Choroid plexus epithelial cell (primary cell): ENCODE results near the gene CLDN14.
A peak's percentile ranks its signal among the peaks of the same experiment; 100 is the strongest.

Source experiments
- DNase-seq: peaks from one replicate; pipeline ENCODE4 v3.0.0-alpha.2; 2010; ENCODE audit warnings: low read depth
- H3K4me3 ChIP-seq: 2 replicates; pipeline ENCODE4 v1.5.1; 2011; ENCODE audit warnings: low read depth, mild to moderate bottlenecking, control low read depth, low read length, moderate library complexity
- CTCF ChIP-seq: conservative IDR thresholded peaks from 2 replicates; pipeline ENCODE4 v1.5.1; 2011; ENCODE audit warnings: low read depth, mild to moderate bottlenecking, control low read depth, inconsistent platforms, low read length, moderate library complexity

CLDN14 gene

DNA sequence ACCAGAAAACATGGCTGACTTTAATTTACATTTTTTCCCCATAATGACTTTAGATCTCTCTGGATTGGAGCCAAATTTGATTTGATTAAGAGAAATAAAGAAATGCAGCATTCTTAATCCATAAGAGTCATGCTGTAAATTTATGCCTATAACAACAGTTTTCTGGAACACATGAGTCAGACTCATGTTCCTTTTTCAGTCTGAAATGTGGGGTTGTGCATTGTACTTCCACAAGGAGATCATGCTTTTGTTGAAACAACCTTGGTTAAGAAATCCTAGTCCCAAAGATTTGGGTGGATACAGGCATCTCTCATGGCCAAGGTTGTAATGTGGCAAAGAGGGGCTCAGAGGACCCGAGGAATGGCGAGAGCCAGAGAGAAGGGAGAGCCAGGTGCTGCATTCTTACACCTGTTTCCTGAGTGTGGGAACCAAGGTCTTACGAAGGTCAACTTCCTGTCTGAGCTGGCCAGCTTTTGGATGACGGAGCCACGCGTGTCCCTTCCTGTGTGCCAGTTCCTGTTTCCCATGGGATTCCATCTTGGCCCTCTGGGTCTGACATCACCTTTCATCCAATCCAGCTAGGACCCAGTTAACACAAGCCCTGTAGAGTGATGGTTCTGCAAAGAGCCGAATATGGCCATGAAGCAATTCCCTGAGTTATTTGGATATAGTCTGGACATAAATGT lies 23.1 kb downstream of the CLDN14 start:
- no peak for TF ChIP-seq CTCF
- no peak for DNase-seq
- no peak overlapping the region for H3K4me3 ChIP-seq

DNA sequence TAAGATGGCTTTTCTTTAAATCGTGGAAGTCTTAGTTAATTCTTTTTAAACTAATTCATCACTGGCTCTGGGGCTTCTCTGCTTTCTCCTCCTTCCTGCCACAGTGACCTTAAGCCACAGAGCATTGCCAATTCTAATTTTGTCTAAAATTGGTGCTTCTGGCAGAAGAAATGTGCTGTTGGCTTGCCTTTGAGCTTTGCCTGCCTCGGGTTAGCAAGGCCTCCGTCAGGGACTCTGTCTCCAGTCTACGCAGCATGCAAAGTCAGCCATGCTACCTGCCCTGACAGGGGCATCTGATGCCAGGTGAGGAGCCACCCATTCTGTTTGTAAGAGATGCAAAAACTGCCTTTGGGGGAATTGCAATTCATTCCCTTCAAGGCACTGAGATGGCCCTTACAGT lies 25.2 kb downstream of the CLDN14 start:
- TF ChIP-seq CTCF: no peak
- DNase-seq: no peak
- no peak overlapping the region for H3K4me3 ChIP-seq

GRCh38 chr21:36454093-36454531 lies 25.8 kb downstream of the CLDN14 start:
- no peak overlapping the region for H3K4me3 ChIP-seq
- TF ChIP-seq CTCF: no peak
- no peak for DNase-seq

DNA sequence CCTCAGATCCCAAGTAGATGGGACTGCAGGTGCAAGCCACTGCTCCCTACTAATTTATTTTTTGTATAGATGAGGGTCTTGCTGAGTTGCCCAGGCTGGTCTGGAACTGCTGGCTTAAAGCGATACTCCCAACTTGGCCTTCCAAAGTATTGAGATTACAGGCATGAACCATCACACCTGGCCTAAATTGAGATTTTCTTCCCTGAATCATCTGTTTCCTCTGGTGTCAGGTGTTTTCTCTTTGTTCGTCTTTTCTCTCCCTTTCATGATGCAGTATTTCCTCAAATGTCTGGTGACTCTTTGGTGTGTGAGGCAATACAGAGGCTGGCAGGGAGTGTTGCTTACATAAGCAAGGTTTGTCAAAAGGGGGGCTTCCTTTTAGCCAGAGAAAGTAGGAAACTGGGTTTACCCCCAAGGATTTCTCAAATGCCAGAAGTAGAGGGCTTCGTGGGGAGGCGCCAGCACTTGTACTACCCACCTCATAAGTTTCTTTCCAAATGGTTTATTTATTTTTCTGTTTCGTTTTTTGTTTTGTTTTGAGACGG lies 27.6 kb downstream of the CLDN14 start:
- H3K4me3 ChIP-seq: no peak overlapping the region
- no peak for TF ChIP-seq CTCF
- DNase-seq: no peak

DNA sequence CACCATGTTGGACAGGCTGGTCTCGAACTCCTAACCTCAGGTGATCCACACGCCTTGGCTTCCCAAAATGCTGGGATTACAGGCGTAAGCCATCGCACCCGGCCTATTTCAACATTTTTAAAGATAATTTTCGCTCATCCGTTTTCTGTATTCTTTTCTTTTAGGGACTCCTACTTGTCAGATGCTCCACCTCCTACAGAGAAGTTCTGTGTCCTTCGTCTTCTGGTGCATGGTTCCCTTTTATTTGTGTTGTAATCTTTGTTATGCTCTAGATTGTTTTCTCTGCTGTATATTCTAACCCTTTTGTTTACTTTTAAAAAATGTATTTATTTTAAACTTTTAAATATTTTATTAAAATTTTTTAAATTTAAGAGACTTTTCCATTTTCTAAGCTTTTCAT lies 28.4 kb downstream of the CLDN14 start:
- DNase-seq: no peak
- no peak for TF ChIP-seq CTCF
- H3K4me3 ChIP-seq: no peak overlapping the region

DNA sequence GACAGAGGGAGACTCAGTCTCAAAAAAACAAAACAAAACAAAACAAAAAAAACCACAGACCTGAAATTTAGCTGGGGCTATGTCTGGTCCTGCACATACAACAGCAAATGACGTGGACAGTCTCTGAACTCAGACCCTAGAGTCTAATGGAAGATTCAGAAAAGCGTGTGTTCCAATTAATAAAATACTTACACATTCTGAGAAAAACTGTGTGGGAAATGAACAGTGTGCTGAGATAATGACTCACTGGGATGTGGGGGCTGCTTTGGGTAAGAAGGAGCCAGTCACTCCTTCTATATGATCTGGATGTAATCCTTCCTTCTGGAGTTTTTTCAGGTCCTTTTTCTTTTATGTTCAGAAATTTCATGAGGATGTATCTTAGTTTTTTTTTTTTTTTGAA lies 29.4 kb downstream of the CLDN14 start:
- no peak for TF ChIP-seq CTCF
- no peak overlapping the region for H3K4me3 ChIP-seq
- DNase-seq: peak; percentile 45

DNA sequence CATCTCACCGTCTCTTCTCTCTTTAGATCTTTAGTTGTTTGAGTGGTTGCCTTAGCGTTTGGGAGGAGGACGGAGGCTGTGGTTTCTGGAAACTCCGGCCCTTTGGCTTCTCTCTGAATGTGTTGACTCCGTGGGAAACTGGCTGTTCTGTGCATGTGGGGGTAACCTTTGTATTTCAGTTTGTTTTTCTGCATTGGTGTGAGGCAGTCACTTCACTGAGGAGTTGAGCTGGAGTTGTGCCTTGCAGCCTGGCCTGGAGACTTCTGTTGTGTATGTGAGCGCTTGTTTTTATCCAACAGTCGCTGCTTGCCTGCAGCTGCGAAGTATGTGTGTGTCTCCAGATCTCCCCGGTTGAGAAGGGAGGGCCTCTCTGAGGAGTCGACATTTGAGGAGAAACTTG lies 33.6 kb downstream of the CLDN14 start:
- DNase-seq: peak; percentile 76
- no peak for TF ChIP-seq CTCF
- H3K4me3 ChIP-seq: no peak overlapping the region
